Transverse colon (tissue), 4 donors: ENCODE results near the gene ZRANB3. TPM values are rescaled to one million over a fixed set of nuclear protein-coding genes. Genes with fewer than 3 reads are reported as not detected.
"Not testable (repeated sequence)": the region's sequence is repeated elsewhere in the genome, so short reads cannot be mapped to it uniquely, and the experiment has no call there.

Source experiments
- DNase-seq: peaks from one replicate; pipeline ENCODE4 v3.0.0-alpha.2; 2019
- H3K27ac ChIP-seq, 4 donors: fragments of 200-600 bp; sonication (generic); 2 replicates each; pipeline ENCODE4 v1.5.1; 2016 to 2018; ENCODE audit warnings: inconsistent platforms in 4 of 4
- H3K27me3 ChIP-seq: fragments of 200-600 bp; sonication (generic); 2 replicates; pipeline ENCODE4 v1.5.1; 2017; ENCODE audit warnings: inconsistent platforms
- H3K36me3 ChIP-seq, 4 donors: fragments of 200-600 bp; sonication (generic); 2 replicates each; pipeline ENCODE4 v1.5.1; 2017 to 2019; ENCODE audit warnings: inconsistent platforms in 4 of 4
- H3K4me1 ChIP-seq, 4 donors: fragments of 200-600 bp; sonication (generic); 2 replicates each; pipeline ENCODE4 v1.5.1; 2017 to 2020; ENCODE audit warnings: inconsistent platforms in 4 of 4
- H3K4me3 ChIP-seq, 4 donors: fragments of 200-600 bp; sonication (generic); 1 replicate in 1 of 4; 2 replicates in 3 of 4; pipeline versions ENCODE4 v1.5.1 to v1.6.1; 2017 to 2019; ENCODE audit warnings: inconsistent platforms in 4 of 4
- H3K9me3 ChIP-seq, 2 donors: fragments of 200-600 bp; sonication (generic); 2 replicates each; pipeline ENCODE4 v1.5.1; 2017 to 2019; ENCODE audit warnings: inconsistent platforms in 2 of 2
- CTCF ChIP-seq, 5 experiments: fragments of 200-600 bp in 3 of 5; fragments of 450-650 bp in 2 of 5; sonication (generic) in 3 of 5; IDR thresholded peaks; 1 replicate in 2 of 5; 2 replicates in 3 of 5; pipeline ENCODE4 v1.5.1; 2016 to 2017; ENCODE audit warnings: antibody characterized with exemption in 5 of 5, inconsistent platforms in 3 of 5, mild to moderate bottlenecking in 2 of 5, moderate library complexity in 1 of 5
- EP300 ChIP-seq: sonication (generic); formaldehyde crosslinking; IDR thresholded peaks from one replicate; pipeline ENCODE4 v1.6.1; 2017; ENCODE audit warnings: antibody characterized with exemption, low read depth
- POLR2A ChIP-seq: fragments of 450-650 bp; IDR thresholded peaks from one replicate; pipeline ENCODE4 v1.6.1; 2016; ENCODE audit warnings: antibody characterized with exemption, mild to moderate bottlenecking, moderate library complexity
- POLR2AphosphoS5 ChIP-seq, 3 donors: sonication (generic); formaldehyde crosslinking; IDR thresholded peaks; one replicate each; pipeline ENCODE4 v1.6.1; 2016; ENCODE audit warnings: antibody characterized with exemption in 3 of 3
- WGBS, 2 donors: methylation state at CpG; one replicate each; pipeline ENCODE4 v1.1.5; 2018; ENCODE audit warnings: low coverage in 1 of 2; 5-methylcytosine and 5-hydroxymethylcytosine counted together
- in situ Hi-C, 4 donors: fragments of 200-750 bp; cut with MboI; loops; one replicate each; pipeline versions ENCODE4 v1.15.0 to v1.15.1; 2017; ENCODE audit warnings: low sequenced_read_pairs in 3 of 4, low pct_ligation_motif_present in 1 of 4, low pct_unique_long_range_greater_than_20kb in 1 of 4
- intact Hi-C: fragments of 100-400 bp; cut with DNase I; formaldehyde crosslinking; loops from one replicate; pipeline ENCODE4 v1.15.1; 2023; ENCODE audit warnings: low total_unique reads
- total RNA-seq, 4 donors: library from RNA; depleted of rRNA; stranded (reverse); fragments of >200 nt; gene quantifications; one replicate each; pipeline ENCODE4 v1.1.0, GENCODE V29; 2016

Gene ZRANB3
- total RNA-seq, 4 donors from 2014 or later = 0.37 to 3.0 (median 1.6) TPM

- 89 to 91% methylated on average over 6 of the region's 6 CpGs for WGBS, 2 donors
- H3K36me3 ChIP-seq = no peaks in the 10 kb centered on the region
- DNase-seq = no peak
Measured at GRCh38 chr2:135349941-135350340, 181.1 kb downstream of the ZRANB3 start.

GRCh38 chr2:135348096-135348704, 182.8 kb downstream of the ZRANB3 start:
- in situ Hi-C loops, H3K27ac ChIP-seq, H3K4me1 ChIP-seq, H3K36me3 ChIP-seq, intact Hi-C loops, H3K4me3 ChIP-seq, H3K27me3 ChIP-seq, DNase-seq: not testable (repeated sequence)
- peaks cover 6 to 28% of the 10 kb centered on the region in 2 donors for H3K9me3 ChIP-seq
- 95% methylated on average over 4 to 5 of the region's 5 CpGs for WGBS, 2 donors

More at GRCh38 chr2:135349941-135350340, 181.1 kb downstream of the ZRANB3 start:
- no peak overlapping the region for H3K4me3 ChIP-seq
- no peak overlapping the region for H3K27ac ChIP-seq
- intact Hi-C loops = no loop called here
- in situ Hi-C loops = no loop called here
- H3K9me3 ChIP-seq = peaks cover 6 to 28% of the 10 kb centered on the region in 2 donors
- no peaks in the 10 kb centered on the region for H3K27me3 ChIP-seq
- no peaks in the 10 kb centered on the region for H3K4me1 ChIP-seq
- TF ChIP-seq EP300 (no peak), CTCF (IDR thresholded peaks at IDR 0.05) (no peak), POLR2A (no peak), POLR2AphosphoS5 (IDR thresholded peaks at IDR 0.05) (no peak)

- intact Hi-C loops = no loop called here
- in situ Hi-C loops = no loop called here
Measured at GRCh38 chr2:135337071-135337470, 193.9 kb downstream of the ZRANB3 start.

GRCh38 chr2:135335256-135335655, 195.8 kb downstream of the ZRANB3 start:
- Histone ChIP-seq H3K27ac (no peak overlapping the region), H3K9me3 (no peaks in the 10 kb centered on the region), H3K4me1 (no peaks in the 10 kb centered on the region), H3K36me3 (no peaks in the 10 kb centered on the region), H3K4me3 (no peak overlapping the region), H3K27me3 (no peaks in the 10 kb centered on the region)
- TF ChIP-seq POLR2A (no peak), EP300 (no peak)
- in situ Hi-C loops = no loop called here
- WGBS, 2 donors = 87 to 93% methylated on average over 4 of the region's 4 CpGs
- no peak for DNase-seq
- intact Hi-C loops = no loop called here

More at GRCh38 chr2:135337071-135337470, 193.9 kb downstream of the ZRANB3 start:
- no peak for DNase-seq
- no peak overlapping the region for H3K4me3 ChIP-seq
- H3K27ac ChIP-seq = no peak overlapping the region
- WGBS, 2 donors = 88 to 89% methylated on average over 3 of the region's 3 CpGs
- no peak for TF ChIP-seq EP300
- no peak for TF ChIP-seq POLR2A
- TF ChIP-seq POLR2AphosphoS5 (IDR thresholded peaks at IDR 0.05) = no peak
- no peak for TF ChIP-seq CTCF (IDR thresholded peaks at IDR 0.05)
- H3K27me3 ChIP-seq = no peaks in the 10 kb centered on the region
- H3K9me3 ChIP-seq = peaks cover 0 to 2% of the 10 kb centered on the region in 2 donors
- H3K36me3 ChIP-seq = no peaks in the 10 kb centered on the region
- no peaks in the 10 kb centered on the region for H3K4me1 ChIP-seq

GRCh38 chr2:135327146-135327545, 203.9 kb downstream of the ZRANB3 start:
- peaks cover 0 to 3% of the 10 kb centered on the region in 2 donors for H3K9me3 ChIP-seq
- no peaks in the 10 kb centered on the region for H3K36me3 ChIP-seq
- no peak overlapping the region for H3K27ac ChIP-seq
- intact Hi-C loops = no loop called here
- DNase-seq = no peak
- TF ChIP-seq EP300 (no peak), CTCF (IDR thresholded peaks at IDR 0.05) (no peak), POLR2AphosphoS5 (IDR thresholded peaks at IDR 0.05) (no peak), POLR2A (no peak)
- in situ Hi-C loops = no loop called here
- H3K27me3 ChIP-seq = no peaks in the 10 kb centered on the region
- no peak overlapping the region for H3K4me3 ChIP-seq
- WGBS, 2 donors = 67% methylated on average over 1 of the region's 1 CpG
- no peaks in the 10 kb centered on the region for H3K4me1 ChIP-seq
